HEK293T (cell line): Measurements from ENCODE around the gene NME7.
A peak's percentile ranks its signal among the peaks of the same experiment; 100 is the strongest.

Source experiments
- CTCF ChIA-PET: fragments of 350-600 bp; formaldehyde crosslinking; extraction: SDS; loops from one replicate; lab custom pipeline; 2021; ENCODE audit warnings: antibody characterized with exemption, inconsistent platforms; lab: Yijun Ruan, JAX
- POLR2A ChIA-PET: fragments of 350-600 bp; formaldehyde crosslinking; extraction: SDS; loops from one replicate; lab custom pipeline; 2020; ENCODE audit warnings: antibody characterized with exemption, inconsistent platforms; lab: Yijun Ruan, JAX
- DNase-seq: peaks from one replicate; pipeline ENCODE4 v3.0.0; 2012; ENCODE audit warnings: mixed read lengths; ENCODE audit errors: extremely low spot score
- ARNT ChIP-seq: fragments of 450-650 bp; IDR thresholded peaks from 2 replicates; pipeline ENCODE4 v1.6.1; 2017; ENCODE audit warnings: mild to moderate bottlenecking
- BHLHE40 ChIP-seq: fragments of 450-650 bp; IDR thresholded peaks from 2 replicates; pipeline ENCODE4 v1.6.1; 2016; ENCODE audit warnings: mild to moderate bottlenecking, moderate library complexity, borderline replicate concordance
- CTBP1 ChIP-seq: fragments of 450-650 bp; IDR thresholded peaks from 2 replicates; pipeline ENCODE4 v1.6.1; 2016; ENCODE audit warnings: borderline replicate concordance
- ELF4 ChIP-seq: fragments of 450-650 bp; IDR thresholded peaks from 2 replicates; pipeline ENCODE4 v1.6.1; 2017; ENCODE audit warnings: antibody characterized with exemption
- FOXA1 ChIP-seq: fragments of 450-650 bp; IDR thresholded peaks from 2 replicates; pipeline ENCODE4 v1.6.1; 2016; ENCODE audit warnings: mild to moderate bottlenecking
- FOXK2 ChIP-seq: fragments of 450-650 bp; IDR thresholded peaks from 2 replicates; pipeline ENCODE4 v1.6.1; 2016; ENCODE audit warnings: mild to moderate bottlenecking
- FOXM1 ChIP-seq: fragments of 450-650 bp; IDR thresholded peaks from 2 replicates; pipeline ENCODE4 v1.6.1; 2017; ENCODE audit warnings: mild to moderate bottlenecking, borderline replicate concordance
- HDGF ChIP-seq: fragments of 450-650 bp; IDR thresholded peaks from 2 replicates; pipeline ENCODE4 v1.6.1; 2017; ENCODE audit warnings: antibody characterized with exemption, borderline replicate concordance
- L3MBTL2 ChIP-seq: fragments of 450-650 bp; conservative IDR thresholded peaks from 2 replicates; pipeline ENCODE4 v1.6.1; 2016; ENCODE audit warnings: mild to moderate bottlenecking
- LEF1 ChIP-seq: fragments of 450-650 bp; IDR thresholded peaks from 2 replicates; pipeline ENCODE4 v1.6.1; 2017; ENCODE audit warnings: mild to moderate bottlenecking, borderline replicate concordance
- NFRKB ChIP-seq: fragments of 450-650 bp; IDR thresholded peaks from 2 replicates; pipeline ENCODE4 v1.6.1; 2016; ENCODE audit warnings: mild to moderate bottlenecking, moderate library complexity
- PKNOX1 ChIP-seq: fragments of 450-650 bp; IDR thresholded peaks from 2 replicates; pipeline ENCODE4 v1.6.1; 2016
- SP1 ChIP-seq: fragments of 450-650 bp; IDR thresholded peaks from 2 replicates; pipeline ENCODE4 v1.6.1; 2017
- SUZ12 ChIP-seq: fragments of 450-650 bp; IDR thresholded peaks from 2 replicates; pipeline ENCODE4 v1.6.1; 2016; ENCODE audit warnings: mild to moderate bottlenecking
- TARDBP ChIP-seq: fragments of 450-650 bp; IDR thresholded peaks from 2 replicates; pipeline ENCODE4 v1.6.1; 2016
- ZNF384 ChIP-seq: fragments of 450-650 bp; IDR thresholded peaks from 2 replicates; pipeline ENCODE4 v1.6.1; 2016

The NME7 gene

GRCh38 chr1:169163059-169163458 lies 204.5 kb downstream of the NME7 start:
- TF ChIP-seq CTBP1 (no peak), PKNOX1 (0 out of 2 replicates have a peak, but pooled peaks have one; percentile 6), SUZ12 (no peak)
- ChIA-PET CTCF (no interaction called here), POLR2A (no interaction called here)
- DNase-seq: no peak

GRCh38 chr1:169161496-169162194 lies 206.0 kb downstream of the NME7 start:
- CTCF ChIA-PET: no interaction called here
- DNase-seq: no peak
- POLR2A ChIA-PET: no interaction called here
- TF ChIP-seq FOXA1 (no peak), SP1 (no peak), SUZ12 (no peak), ELF4 (no peak), L3MBTL2 (no peak), NFRKB (no peak), LEF1 (no peak), ARNT (no peak), HDGF (no peak), TARDBP (no peak), CTBP1 (no peak), FOXK2 (no peak), BHLHE40 (no peak)

GRCh38 chr1:169160845-169161495 lies 206.6 kb downstream of the NME7 start:
- ChIA-PET CTCF (interaction anchor here (0.6 kb wide), 1 partner anchor 386 kb away, joined by 3 read pairs; no protein-coding TSS in a partner anchor), POLR2A (no interaction called here)
- no peak for DNase-seq
- TF ChIP-seq HDGF: no peak
- no peak for TF ChIP-seq NFRKB
- TF ChIP-seq FOXM1: no peak
- TF ChIP-seq ELF4: no peak
- no peak for TF ChIP-seq FOXA1
- no peak for TF ChIP-seq ZNF384
- TF ChIP-seq BHLHE40: no peak
- TF ChIP-seq SUZ12: no peak
- TF ChIP-seq CTBP1: no peak
- no peak for TF ChIP-seq LEF1

- no peak for TF ChIP-seq SUZ12
- DNase-seq: no peak
- ChIA-PET CTCF (interaction anchor here (0.6 kb wide), 1 partner anchor 861 kb away, joined by 5 read pairs; no protein-coding TSS in a partner anchor), POLR2A (no interaction called here)
These were observed 211.0 kb downstream of the NME7 start for GRCh38 chr1:169156580-169156979.

- no peak for TF ChIP-seq BHLHE40
- no peak for TF ChIP-seq L3MBTL2
- TF ChIP-seq NFRKB: no peak
- TF ChIP-seq FOXA1: no peak
- no peak for TF ChIP-seq HDGF
- no peak for TF ChIP-seq PKNOX1
- TF ChIP-seq SUZ12: no peak
- TF ChIP-seq FOXK2: no peak
- TF ChIP-seq LEF1: no peak
- no peak for TF ChIP-seq ZNF384
- TF ChIP-seq ELF4: no peak
- no peak for TF ChIP-seq FOXM1
- TF ChIP-seq SP1: no peak
- no peak for DNase-seq
- POLR2A ChIA-PET: no interaction called here
- CTCF ChIA-PET: no interaction called here
These were observed 211.9 kb downstream of the NME7 start for GRCh38 chr1:169155675-169156074.

- TF ChIP-seq FOXK2: no peak
- TF ChIP-seq LEF1: no peak
- no peak for TF ChIP-seq SUZ12
- no peak for TF ChIP-seq FOXA1
- ChIA-PET POLR2A (no interaction called here), CTCF (no interaction called here)
- DNase-seq: no peak
These were observed 216.2 kb downstream of the NME7 start for GRCh38 chr1:169151338-169151837.

GRCh38 chr1:169150641-169151337 lies 216.8 kb downstream of the NME7 start:
- POLR2A ChIA-PET: no interaction called here
- CTCF ChIA-PET: no interaction called here
- TF ChIP-seq ARNT (no peak), L3MBTL2 (no peak), LEF1 (no peak), NFRKB (no peak), ZNF384 (no peak), SUZ12 (no peak), BHLHE40 (no peak), FOXM1 (no peak)
- DNase-seq: no peak
